Motor neuron (in vitro differentiated cells): ENCODE measurements around the gene PNMT. TPM values are rescaled to one million over a fixed set of nuclear protein-coding genes. Genes with fewer than 3 reads are reported as not detected.
"Not testable (repeated sequence)": the region's sequence is repeated elsewhere in the genome, so short reads cannot be mapped to it uniquely, and the experiment has no call there.

Source experiments
- ATAC-seq, 8 experiments: fragments of 200-7000 bp; cut with Tn5 transposase; replicated peaks in 6 of 8; 2 replicates each; pipeline ENCODE4 v1.8.0; 2021; ENCODE audit warnings: mild to moderate bottlenecking in 8 of 8, moderate library complexity in 8 of 8
- H3K27ac ChIP-seq, 2 donors: fragments of 250-450 bp; sonication (Bioruptor Pico); 2 replicates each; pipeline ENCODE4 v1.9.0; 2021; ENCODE audit warnings: antibody characterized with exemption in 2 of 2, mild to moderate bottlenecking in 2 of 2, moderate library complexity in 1 of 2
- H3K4me1 ChIP-seq, 2 donors: fragments of 250-450 bp; sonication (Bioruptor Pico); replicated peaks in 1 of 2; 2 replicates each; pipeline ENCODE4 v1.6.1; 2021; ENCODE audit warnings: antibody characterized with exemption in 2 of 2, mild to moderate bottlenecking in 2 of 2, moderate library complexity in 1 of 2
- H3K4me3 ChIP-seq, 5 donors: fragments of 250-450 bp; sonication (Bioruptor Pico); 2 replicates each; pipeline ENCODE4 v1.9.0; 2021; ENCODE audit warnings: antibody characterized with exemption in 5 of 5, mild to moderate bottlenecking in 5 of 5, moderate library complexity in 4 of 5
- whole genome bisulfite sequencing, 10 experiments: fragments of 450-650 bp; shearing (Covaris generic); methylation state at CpG; one replicate each; pipeline ENCODE4 v1.0.0; 2022; 5-methylcytosine and 5-hydroxymethylcytosine counted together
- in situ Hi-C, 9 experiments: fragments of 400-800 bp; cut with MboI; loops; one replicate each; pipeline ENCODE4 v1.15.0; 2021; ENCODE audit warnings: low sequenced_read_pairs in 9 of 9, low pct_unique_long_range_greater_than_20kb in 2 of 9; ENCODE audit not compliant: unreplicated experiment in 9 of 9
- total RNA-seq, 8 experiments: library from RNA; unstranded; fragments of 300-600 nt; gene quantifications; 2 replicates each; pipeline versions ENCODE4 v1.2.3 to v1.2.4, GENCODE V29; 2022

Gene PNMT
- total RNA-seq, 8 experiments from 2014 or later, result 0.27 to 1.1 (median 0.87) TPM; not detected in 2

DNA sequence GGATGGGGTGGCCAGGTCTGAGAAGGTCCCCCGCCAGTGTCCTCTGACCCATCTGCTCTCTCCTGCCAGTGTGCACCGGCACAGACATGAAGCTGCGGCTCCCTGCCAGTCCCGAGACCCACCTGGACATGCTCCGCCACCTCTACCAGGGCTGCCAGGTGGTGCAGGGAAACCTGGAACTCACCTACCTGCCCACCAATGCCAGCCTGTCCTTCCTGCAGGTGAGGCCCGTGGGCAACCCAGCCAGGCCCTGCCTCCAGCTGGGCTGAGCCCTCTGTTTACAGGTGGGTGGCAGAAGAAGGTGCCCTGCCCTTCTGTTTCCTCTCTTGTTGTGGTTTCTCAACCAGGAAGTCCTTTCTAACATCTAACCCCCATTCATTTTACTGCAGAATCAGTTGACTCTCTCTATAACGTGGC, 38.7 kb downstream of the PNMT start:
- WGBS, 10 experiments, result 14 to 100% (median 80%) methylated on average over 1 to 2 of the region's 7 CpGs; no CpG with 5 or more reads in 5 of the 10 experiments
- ATAC-seq, result no peak
- in situ Hi-C loops, result no loop called here
- Histone ChIP-seq H3K27ac (no peak overlapping the region), H3K4me3 (no peak overlapping the region), H3K4me1 (peaks cover 0 to 8% of the 10 kb centered on the region in 2 donors)

DNA sequence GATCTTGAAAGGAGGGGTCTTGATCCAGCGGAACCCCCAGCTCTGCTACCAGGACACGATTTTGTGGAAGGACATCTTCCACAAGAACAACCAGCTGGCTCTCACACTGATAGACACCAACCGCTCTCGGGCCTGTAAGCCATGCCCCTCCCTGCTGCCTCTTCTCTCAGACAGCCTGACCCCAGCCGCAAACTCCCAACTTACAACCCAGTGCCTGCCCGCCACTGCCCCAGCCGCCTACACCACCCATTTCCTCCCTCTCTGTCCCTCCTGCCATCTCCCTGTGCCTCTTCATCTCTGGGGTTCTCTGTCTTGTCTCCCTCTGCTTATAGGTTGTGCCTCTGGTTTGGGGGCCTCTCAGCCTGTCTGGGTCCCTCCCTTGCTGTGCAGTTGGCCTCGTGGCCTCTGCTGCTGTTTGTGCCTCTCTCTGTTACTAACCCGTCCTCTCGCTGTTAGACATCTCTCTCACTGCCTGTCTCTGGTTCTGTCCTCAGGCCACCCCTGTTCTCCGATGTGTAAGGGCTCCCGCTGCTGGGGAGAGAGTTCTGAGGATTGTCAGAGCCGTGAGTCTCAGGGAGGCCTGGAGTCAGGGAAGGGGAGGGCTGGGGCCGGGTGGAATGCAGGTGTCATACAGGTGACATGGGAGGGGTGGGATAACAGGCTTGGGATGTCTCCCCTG, 41.2 kb downstream of the PNMT start:
- 73 to 95% (median 85%) methylated on average over 1 to 7 of the region's 14 CpGs; no CpG with 5 or more reads in 4 of the 10 experiments for WGBS, 10 experiments
- Histone ChIP-seq H3K4me1 (no peaks in the 10 kb centered on the region), H3K4me3 (no peak overlapping the region), H3K27ac (no peak overlapping the region)
- in situ Hi-C loops, result no loop called here
- no peak for ATAC-seq

DNA sequence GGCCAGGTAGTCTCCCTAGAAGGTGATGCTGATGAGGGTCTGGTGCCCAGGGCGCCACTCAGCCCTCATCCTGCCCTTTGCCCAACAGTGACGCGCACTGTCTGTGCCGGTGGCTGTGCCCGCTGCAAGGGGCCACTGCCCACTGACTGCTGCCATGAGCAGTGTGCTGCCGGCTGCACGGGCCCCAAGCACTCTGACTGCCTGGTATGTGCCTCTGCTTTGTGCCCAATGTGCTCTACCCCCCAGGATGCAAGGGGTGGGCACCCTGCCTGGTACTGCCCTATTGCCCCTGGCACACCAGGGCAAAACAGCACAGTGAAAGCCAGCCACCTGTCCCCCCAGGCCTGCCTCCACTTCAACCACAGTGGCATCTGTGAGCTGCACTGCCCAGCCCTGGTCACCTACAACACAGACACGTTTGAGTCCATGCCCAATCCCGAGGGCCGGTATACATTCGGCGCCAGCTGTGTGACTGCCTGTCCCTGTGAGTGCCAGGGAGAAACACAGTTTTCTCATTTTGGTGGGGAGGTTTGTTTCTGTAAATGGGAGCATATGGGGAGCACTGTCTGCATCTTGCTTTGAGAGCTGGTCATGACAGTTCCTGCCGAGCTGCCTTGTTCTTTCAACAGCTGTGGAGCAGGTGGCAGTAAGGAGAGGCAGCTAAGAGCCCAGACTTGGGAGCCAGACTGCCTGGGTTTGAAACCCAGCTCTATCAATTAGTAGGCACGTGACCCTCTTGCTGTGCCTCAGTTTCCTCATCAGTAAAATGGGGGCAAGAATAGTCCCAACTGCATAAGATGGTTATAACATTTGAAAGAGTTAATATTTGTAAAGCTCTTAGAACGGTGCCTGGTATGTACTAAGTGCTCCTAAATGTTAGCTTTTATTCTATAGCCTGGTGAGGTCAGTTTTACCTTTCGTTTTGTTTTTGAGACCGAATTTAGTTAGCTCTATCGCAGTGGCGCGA, 42.0 kb downstream of the PNMT start:
- WGBS, 10 experiments, result 38 to 100% (median 93%) methylated on average over 1 to 13 of the region's 20 CpGs; no CpG with 5 or more reads in 1 of the 10 experiments

DNA sequence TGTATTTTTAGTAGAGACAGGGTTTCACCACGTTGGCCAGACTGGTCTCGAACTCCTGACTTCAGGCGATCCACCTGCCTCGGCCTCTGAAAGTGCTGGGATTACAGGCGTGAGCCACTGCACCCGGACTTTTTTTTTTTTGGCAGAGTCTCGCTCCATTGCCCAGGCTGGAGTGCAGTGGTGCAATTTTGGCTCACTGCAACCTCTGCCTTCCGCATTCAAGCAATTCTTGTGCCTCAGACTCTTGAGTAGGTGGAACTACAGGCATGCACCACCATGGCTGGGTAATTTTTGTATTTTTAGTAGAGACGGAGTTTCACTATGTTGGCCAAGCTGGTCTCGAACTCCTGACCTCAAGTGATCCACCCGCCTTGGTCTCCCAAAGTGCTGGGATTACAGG, 42.8 kb downstream of the PNMT start:
- in situ Hi-C loops, H3K4me1 ChIP-seq, H3K27ac ChIP-seq, H3K4me3 ChIP-seq, ATAC-seq: not testable (repeated sequence)
- WGBS, 10 experiments, result 71 to 100% (median 88%) methylated on average over 1 to 10 of the region's 11 CpGs; no CpG with 5 or more reads in 2 of the 10 experiments

More for the DNA sequence above, 42.0 kb downstream of the PNMT start:
- Histone ChIP-seq H3K4me1 (no peaks in the 10 kb centered on the region), H3K27ac (no peak overlapping the region), H3K4me3 (no peak overlapping the region)
- ATAC-seq, result no peak
- in situ Hi-C loops, result no loop called here

DNA sequence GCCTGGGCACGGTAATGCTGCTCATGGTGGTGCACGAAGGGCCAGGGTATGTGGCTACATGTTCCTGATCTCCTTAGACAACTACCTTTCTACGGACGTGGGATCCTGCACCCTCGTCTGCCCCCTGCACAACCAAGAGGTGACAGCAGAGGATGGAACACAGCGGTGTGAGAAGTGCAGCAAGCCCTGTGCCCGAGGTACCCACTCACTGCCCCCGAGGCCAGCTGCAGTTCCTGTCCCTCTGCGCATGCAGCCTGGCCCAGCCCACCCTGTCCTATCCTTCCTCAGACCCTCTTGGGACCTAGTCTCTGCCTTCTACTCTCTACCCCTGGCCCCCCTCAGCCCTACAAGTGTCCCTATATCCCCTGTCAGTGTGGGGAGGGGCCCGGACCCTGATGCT, 43.6 kb downstream of the PNMT start:
- 80 to 100% (median 96%) methylated on average over 1 to 5 of the region's 10 CpGs; no CpG with 5 or more reads in 5 of the 10 experiments for WGBS, 10 experiments
- in situ Hi-C loops, result no loop called here
- no peak overlapping the region for H3K4me3 ChIP-seq
- H3K4me1 ChIP-seq, result no peaks in the 10 kb centered on the region
- no peak overlapping the region for H3K27ac ChIP-seq
- no peak for ATAC-seq

DNA sequence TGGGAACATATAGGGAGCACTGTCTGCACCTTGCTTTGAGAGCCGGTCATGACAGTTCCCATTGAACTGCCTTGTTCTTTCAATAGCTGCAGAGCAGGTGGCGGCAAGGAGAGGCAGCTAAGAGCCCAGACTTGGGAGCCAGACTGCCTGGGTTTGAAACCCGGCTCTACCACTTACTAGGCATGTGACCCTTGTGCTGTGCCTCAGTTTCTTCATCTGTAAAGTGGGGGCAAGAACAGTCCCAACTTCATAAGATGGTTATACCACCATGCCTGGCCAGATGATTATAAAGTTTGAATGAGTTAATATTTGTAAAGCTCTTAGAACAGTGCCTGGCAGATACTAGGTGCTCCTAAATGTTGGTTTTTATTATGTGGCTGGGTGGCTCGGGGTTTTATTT, 46.0 kb downstream of the PNMT start:
- Histone ChIP-seq H3K27ac (no peak overlapping the region), H3K4me1 (no peaks in the 10 kb centered on the region), H3K4me3 (no peak overlapping the region)
- in situ Hi-C loops, result no loop called here
- no peak for ATAC-seq
- 81 to 100% (median 100%) methylated on average over 1 to 3 of the region's 4 CpGs; no CpG with 5 or more reads in 3 of the 10 experiments for WGBS, 10 experiments

DNA sequence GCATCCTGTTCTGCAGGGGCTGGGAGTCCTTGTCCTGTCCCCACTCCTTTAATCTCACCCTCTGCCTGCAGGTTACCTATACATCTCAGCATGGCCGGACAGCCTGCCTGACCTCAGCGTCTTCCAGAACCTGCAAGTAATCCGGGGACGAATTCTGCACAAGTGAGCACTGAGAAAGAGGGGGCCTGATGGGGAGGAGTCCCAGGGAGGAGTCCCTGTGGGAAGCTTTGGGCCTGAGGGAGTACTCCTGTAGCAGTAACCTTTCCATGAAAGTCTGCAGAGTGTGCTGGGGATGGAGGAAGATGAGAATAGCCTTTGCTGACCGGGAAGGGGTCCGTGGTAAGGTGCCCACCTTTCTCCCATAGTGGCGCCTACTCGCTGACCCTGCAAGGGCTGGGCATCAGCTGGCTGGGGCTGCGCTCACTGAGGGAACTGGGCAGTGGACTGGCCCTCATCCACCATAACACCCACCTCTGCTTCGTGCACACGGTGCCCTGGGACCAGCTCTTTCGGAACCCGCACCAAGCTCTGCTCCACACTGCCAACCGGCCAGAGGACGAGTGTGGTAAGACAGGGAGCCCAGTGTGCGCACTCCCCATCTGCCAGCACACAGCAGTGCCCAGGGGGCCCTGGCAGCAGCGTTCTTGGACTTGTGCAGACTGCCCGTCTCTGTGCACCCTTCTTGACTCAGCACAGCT, 47.3 kb downstream of the PNMT start:
- ATAC-seq, result peak in 1 of 8 experiments; percentile 12
- WGBS, 10 experiments, result 70 to 100% (median 90%) methylated on average over 1 to 6 of the region's 18 CpGs; no CpG with 5 or more reads in 4 of the 10 experiments
- Histone ChIP-seq H3K4me1 (no peaks in the 10 kb centered on the region), H3K4me3 (no peak overlapping the region), H3K27ac (no peak overlapping the region)
- in situ Hi-C loops, result no loop called here

DNA sequence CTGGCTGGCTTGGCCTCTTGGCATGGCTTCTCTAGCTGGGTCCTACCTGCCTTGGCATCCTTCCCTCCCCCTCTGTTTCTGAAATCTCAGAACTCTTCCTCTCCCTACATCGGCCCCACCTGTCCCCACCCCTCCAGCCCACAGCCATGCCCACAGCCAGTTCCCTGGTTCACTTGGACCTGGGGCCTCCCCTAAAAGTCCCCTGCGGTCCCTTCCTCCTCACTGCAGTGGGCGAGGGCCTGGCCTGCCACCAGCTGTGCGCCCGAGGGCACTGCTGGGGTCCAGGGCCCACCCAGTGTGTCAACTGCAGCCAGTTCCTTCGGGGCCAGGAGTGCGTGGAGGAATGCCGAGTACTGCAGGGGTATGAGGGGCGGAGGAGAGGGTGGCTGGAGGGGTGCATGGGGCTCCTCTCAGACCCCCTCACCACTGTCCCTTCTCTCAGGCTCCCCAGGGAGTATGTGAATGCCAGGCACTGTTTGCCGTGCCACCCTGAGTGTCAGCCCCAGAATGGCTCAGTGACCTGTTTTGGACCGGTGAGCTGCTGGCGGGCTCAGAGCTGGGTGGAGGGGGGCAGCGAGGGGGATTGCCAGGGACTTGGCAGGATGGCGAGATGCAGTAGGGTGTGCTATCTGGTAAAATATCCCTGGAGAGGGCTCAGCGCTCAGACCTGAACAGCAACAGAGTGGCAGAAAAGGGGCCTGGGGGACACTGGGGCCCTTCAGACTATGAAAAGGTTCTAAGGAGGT, 48.0 kb downstream of the PNMT start:
- no peak overlapping the region for H3K4me3 ChIP-seq
- WGBS, 10 experiments, result 100% methylated on average over 1 to 4 of the region's 15 CpGs; no CpG with 5 or more reads in 8 of the 10 experiments
- in situ Hi-C loops, result no loop called here
- no peak for ATAC-seq
- no peak overlapping the region for H3K27ac ChIP-seq
- no peaks in the 10 kb centered on the region for H3K4me1 ChIP-seq

DNA sequence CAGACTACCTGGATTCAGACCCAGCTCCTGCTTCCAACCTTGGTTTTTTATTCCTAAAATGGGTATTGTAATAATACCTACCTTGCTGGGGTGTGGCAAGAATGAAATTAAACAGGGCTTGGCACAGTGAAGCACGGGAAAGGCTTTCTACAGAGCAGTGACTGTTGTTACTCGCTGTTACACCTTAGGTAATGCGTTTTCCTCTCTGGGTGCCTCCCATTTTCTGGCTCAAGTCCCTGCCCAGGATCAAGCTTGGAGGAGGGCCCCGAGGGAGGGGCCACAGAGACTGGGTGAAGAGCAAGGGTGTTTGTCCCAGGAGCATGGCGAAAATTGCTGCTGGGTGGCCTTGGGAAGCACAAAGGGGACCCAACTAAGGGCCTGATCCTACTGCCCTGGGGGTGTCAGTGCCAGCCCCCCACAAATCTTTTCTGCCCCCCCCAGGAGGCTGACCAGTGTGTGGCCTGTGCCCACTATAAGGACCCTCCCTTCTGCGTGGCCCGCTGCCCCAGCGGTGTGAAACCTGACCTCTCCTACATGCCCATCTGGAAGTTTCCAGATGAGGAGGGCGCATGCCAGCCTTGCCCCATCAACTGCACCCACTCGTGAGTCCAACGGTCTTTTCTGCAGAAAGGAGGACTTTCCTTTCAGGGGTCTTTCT, 48.8 kb downstream of the PNMT start:
- Histone ChIP-seq H3K4me3 (no peak overlapping the region), H3K4me1 (no peaks in the 10 kb centered on the region), H3K27ac (no peak overlapping the region)
- ATAC-seq, result peak in 1 of 8 experiments; percentile 48
- 25 to 100% (median 84%) methylated on average over 1 to 5 of the region's 11 CpGs; no CpG with 5 or more reads in 3 of the 10 experiments for WGBS, 10 experiments
- in situ Hi-C loops, result no loop called here

DNA sequence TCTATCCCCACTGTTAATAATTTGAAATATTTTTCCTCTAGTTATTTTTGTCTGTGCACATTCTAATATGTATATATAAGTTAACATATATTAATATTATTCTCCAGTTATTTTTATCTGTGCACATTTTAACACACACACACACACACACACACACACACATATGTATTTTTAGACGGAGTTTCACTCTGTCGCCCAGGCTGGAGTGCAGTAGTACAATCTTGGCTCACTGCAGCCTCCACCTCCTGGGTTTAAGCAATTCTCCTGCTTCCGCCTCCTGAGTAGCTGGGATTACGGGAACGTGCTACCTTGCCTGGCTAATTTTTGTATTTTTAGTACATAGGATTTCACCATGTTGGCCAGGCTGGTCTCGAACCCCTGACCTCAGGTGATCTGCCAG, 49.4 kb downstream of the PNMT start:
- H3K4me1 ChIP-seq, result no peaks in the 10 kb centered on the region
- no peak overlapping the region for H3K4me3 ChIP-seq
- in situ Hi-C loops, result no loop called here
- no peak overlapping the region for H3K27ac ChIP-seq
- ATAC-seq, result no peak
- 80 to 100% (median 93%) methylated on average over 1 to 6 of the region's 6 CpGs; no CpG with 5 or more reads in 4 of the 10 experiments for WGBS, 10 experiments

DNA sequence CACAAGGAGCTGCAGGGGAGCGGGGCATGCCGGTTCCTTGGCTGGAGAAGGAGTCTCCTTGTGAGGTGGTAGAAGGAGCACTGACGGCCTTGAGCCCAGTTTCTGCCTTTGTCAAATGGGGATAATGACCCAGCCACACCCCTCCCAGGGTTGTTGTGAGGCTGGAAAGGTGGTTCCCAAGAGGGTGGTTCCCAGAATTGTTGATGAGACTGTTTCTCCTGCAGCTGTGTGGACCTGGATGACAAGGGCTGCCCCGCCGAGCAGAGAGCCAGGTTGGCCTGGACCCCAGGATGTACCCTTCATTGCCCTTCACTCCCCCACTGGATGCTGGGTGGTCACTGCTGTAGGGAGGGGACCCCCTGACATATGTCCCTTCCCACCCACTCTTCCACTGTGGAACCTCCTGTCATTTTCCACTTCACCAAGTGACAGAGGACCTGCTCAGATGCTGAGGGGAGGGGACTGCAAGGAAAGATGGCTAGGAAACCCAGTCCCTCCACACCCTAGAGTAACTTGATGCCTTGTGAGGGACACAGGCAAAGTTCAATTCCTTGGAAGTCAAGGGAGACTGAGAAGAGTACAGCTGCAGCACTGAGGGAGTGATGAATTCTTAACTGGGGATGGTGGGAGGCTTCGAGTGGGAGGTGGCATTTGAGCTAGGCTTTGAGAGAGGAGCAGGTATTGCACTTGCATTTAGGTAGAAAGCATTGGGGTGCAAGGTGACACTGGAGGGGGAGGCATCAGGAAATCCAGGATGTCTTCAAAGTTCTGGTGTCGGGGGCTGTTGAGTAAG, 51.5 kb downstream of the PNMT start:
- Histone ChIP-seq H3K27ac (no peak overlapping the region), H3K4me1 (no peaks in the 10 kb centered on the region), H3K4me3 (no peak overlapping the region)
- 80 to 100% (median 83%) methylated on average over 1 to 3 of the region's 7 CpGs; no CpG with 5 or more reads in 3 of the 10 experiments for WGBS, 10 experiments
- in situ Hi-C loops, result no loop called here
- ATAC-seq, result peak in 2 of 8 experiments; percentile 20 to 30
